Measurements from ENCODE around the gene CTNNA2.
"Not testable (repeated sequence)": the region's sequence is repeated elsewhere in the genome, so short reads cannot be mapped to it uniquely, and the experiment has no call there.

Gene CTNNA2

GRCh38 chr2:80141007-80141726, 628.3 kb downstream of the CTNNA2 start:
- no peak for DNase-seq (ENCODE audit: low read depth in 2 of 2)
- TF ChIP-seq CTCF (IDR thresholded peaks at IDR 0.05; ENCODE audit: low read depth, low read length): no peak
- no peak overlapping the region for H3K4me3 ChIP-seq (replicated peaks in 1 of 2; ENCODE audit: low read depth in 2 of 2, low read length in 2 of 2)

- no peak for TF ChIP-seq CTCF (IDR thresholded peaks at IDR 0.05; ENCODE audit: low read depth, low read length)
- no peak overlapping the region for H3K4me3 ChIP-seq (replicated peaks in 1 of 2; ENCODE audit: low read depth in 2 of 2, low read length in 2 of 2)
- no peak for DNase-seq (ENCODE audit: low read depth in 2 of 2)
Observed at GRCh38 chr2:80145499-80145898, 632.6 kb downstream of the CTNNA2 start.

GRCh38 chr2:80146757-80147156, 633.9 kb downstream of the CTNNA2 start:
- H3K4me3 ChIP-seq (replicated peaks in 1 of 2; ENCODE audit: low read depth in 2 of 2, low read length in 2 of 2); DNase-seq (ENCODE audit: low read depth in 2 of 2): not testable (repeated sequence)

GRCh38 chr2:80147690-80148089, 634.8 kb downstream of the CTNNA2 start:
- no peak overlapping the region for H3K4me3 ChIP-seq (replicated peaks in 1 of 2; ENCODE audit: low read depth in 2 of 2, low read length in 2 of 2)
- DNase-seq (ENCODE audit: low read depth in 2 of 2): no peak
- no peak for TF ChIP-seq CTCF (IDR thresholded peaks at IDR 0.05; ENCODE audit: low read depth, low read length)

GRCh38 chr2:80148906-80149305, 636.1 kb downstream of the CTNNA2 start:
- H3K4me3 ChIP-seq (replicated peaks in 1 of 2; ENCODE audit: low read depth in 2 of 2, low read length in 2 of 2): no peak overlapping the region
- no peak for DNase-seq (ENCODE audit: low read depth in 2 of 2)
- TF ChIP-seq CTCF (IDR thresholded peaks at IDR 0.05; ENCODE audit: low read depth, low read length): no peak

- no peak for TF ChIP-seq CTCF (IDR thresholded peaks at IDR 0.05; ENCODE audit: low read depth, low read length)
- no peak for DNase-seq (ENCODE audit: low read depth in 2 of 2)
- no peak overlapping the region for H3K4me3 ChIP-seq (replicated peaks in 1 of 2; ENCODE audit: low read depth in 2 of 2, low read length in 2 of 2)
Observed at GRCh38 chr2:80149991-80150390, 637.1 kb downstream of the CTNNA2 start.

GRCh38 chr2:80151248-80151647, 638.4 kb downstream of the CTNNA2 start:
- TF ChIP-seq CTCF (IDR thresholded peaks at IDR 0.05; ENCODE audit: low read depth, low read length): no peak
- no peak for DNase-seq (ENCODE audit: low read depth in 2 of 2)

More at GRCh38 chr2:80151248-80151647, 638.4 kb downstream of the CTNNA2 start:
- H3K4me3 ChIP-seq (replicated peaks in 1 of 2; ENCODE audit: low read depth in 2 of 2, low read length in 2 of 2): no peak overlapping the region

All from cardiac fibroblast (primary cell).